G401.6 (cell line): ENCODE measurements around the gene DNAH6.

Experiments used
- FAIRE-seq: peaks from 2 replicates; lab custom pipeline; 2012; peaks lifted over from hg19 to GRCh38; lab: Jason Lieb, UNC

DNAH6 gene

GRCh38 chr2:84800194-84800805 is 284.0 kb downstream of the DNAH6 start:
- FAIRE-seq, result no peak

- FAIRE-seq, result no peak
Observed at GRCh38 chr2:84801811-84802210, 285.5 kb downstream of the DNAH6 start.

GRCh38 chr2:84805250-84805958 is 289.1 kb downstream of the DNAH6 start:
- FAIRE-seq, result no peak

- FAIRE-seq, result no peak
Observed at GRCh38 chr2:84807063-84807485, 290.8 kb downstream of the DNAH6 start.

- no peak for FAIRE-seq
Observed at GRCh38 chr2:84808279-84808678, 292.0 kb downstream of the DNAH6 start.

- no peak for FAIRE-seq
Observed at GRCh38 chr2:84811839-84812431, 295.6 kb downstream of the DNAH6 start.

GRCh38 chr2:84815146-84815545 is 298.8 kb downstream of the DNAH6 start:
- no peak for FAIRE-seq

- FAIRE-seq, result no peak
Observed at GRCh38 chr2:84816426-84817026, 300.2 kb downstream of the DNAH6 start.

GRCh38 chr2:84817239-84817655 is 300.9 kb downstream of the DNAH6 start:
- no peak for FAIRE-seq

GRCh38 chr2:84821806-84822205 is 305.5 kb downstream of the DNAH6 start:
- no peak for FAIRE-seq

GRCh38 chr2:84823229-84823628 is 306.9 kb downstream of the DNAH6 start:
- FAIRE-seq, result no peak

GRCh38 chr2:84823788-84824187 is 307.5 kb downstream of the DNAH6 start:
- FAIRE-seq, result no peak

GRCh38 chr2:84827978-84828575 is 311.8 kb downstream of the DNAH6 start:
- FAIRE-seq, result no peak

- FAIRE-seq, result no peak
Observed at GRCh38 chr2:84829693-84830092, 313.4 kb downstream of the DNAH6 start.

- no peak for FAIRE-seq
Observed at GRCh38 chr2:84830095-84830494, 313.8 kb downstream of the DNAH6 start.

- no peak for FAIRE-seq
Observed at GRCh38 chr2:84830758-84831500, 314.6 kb downstream of the DNAH6 start.

- no peak for FAIRE-seq
Observed at GRCh38 chr2:84832772-84833461, 316.6 kb downstream of the DNAH6 start.

GRCh38 chr2:84833481-84834150 is 317.3 kb downstream of the DNAH6 start:
- no peak for FAIRE-seq

- no peak for FAIRE-seq
Observed at GRCh38 chr2:84836215-84836614, 319.9 kb downstream of the DNAH6 start.

GRCh38 chr2:84838434-84839145 is 322.3 kb downstream of the DNAH6 start:
- no peak for FAIRE-seq
